MM.1S (cell line): ENCODE data around the gene PCDHA8.

ENCODE experiments used
- DNase-seq: peaks from one replicate; pipeline ENCODE4 v3.0.0-alpha.2; 2015
- H2AFZ ChIP-seq: fragments of 300-600 bp; sonication (generic); 2 replicates; pipeline ENCODE4 v1.6.0; 2016; ENCODE audit warnings: antibody characterized with exemption, low read length
- H3F3A ChIP-seq: fragments of 300-600 bp; sonication (generic); 2 replicates; pipeline ENCODE4 v1.6.1; 2016; ENCODE audit warnings: mild to moderate bottlenecking, antibody characterized with exemption, low read length, moderate library complexity, mixed read lengths; ENCODE audit not compliant: insufficient read depth
- H3K27ac ChIP-seq: fragments of 300-600 bp; sonication (generic); 2 replicates; pipeline ENCODE4 v1.5.1; 2016; ENCODE audit warnings: mild to moderate bottlenecking, low read length
- H3K27me3 ChIP-seq: fragments of 300-600 bp; sonication (generic); replicated peaks from 2 replicates; pipeline ENCODE4 v1.6.0; 2016; ENCODE audit warnings: low read length; ENCODE audit not compliant: insufficient read depth
- H3K36me3 ChIP-seq: fragments of 300-600 bp; sonication (generic); replicated peaks from 2 replicates; pipeline ENCODE4 v1.6.1; 2016; ENCODE audit warnings: mild to moderate bottlenecking, low read length, mixed read lengths; ENCODE audit not compliant: insufficient read depth
- H3K4me1 ChIP-seq: fragments of 300-600 bp; sonication (generic); 2 replicates; pipeline ENCODE4 v1.6.1; 2016; ENCODE audit warnings: low read length, mixed read lengths
- H3K4me2 ChIP-seq: fragments of 300-600 bp; sonication (generic); 2 replicates; pipeline ENCODE4 v1.6.0; 2016; ENCODE audit warnings: low read depth, low read length
- H3K4me3 ChIP-seq: fragments of 300-600 bp; sonication (generic); 2 replicates; pipeline ENCODE4 v1.5.1; 2016; ENCODE audit warnings: low read length, mixed read lengths
- H3K79me2 ChIP-seq: fragments of 300-600 bp; sonication (generic); 2 replicates; pipeline ENCODE4 v1.6.1; 2016; ENCODE audit warnings: mixed run types, low read length, mixed read lengths
- H3K9ac ChIP-seq: fragments of 300-600 bp; sonication (generic); 2 replicates; pipeline ENCODE4 v1.6.1; 2016; ENCODE audit warnings: low read length, mixed read lengths
- H3K9me2 ChIP-seq: fragments of 300-600 bp; sonication (generic); replicated peaks from 2 replicates; pipeline ENCODE4 v1.6.1; 2016; ENCODE audit warnings: mild to moderate bottlenecking, low read length, mixed read lengths; ENCODE audit not compliant: insufficient read depth
- H3K9me3 ChIP-seq: fragments of 300-600 bp; sonication (generic); replicated peaks from 2 replicates; pipeline ENCODE4 v1.6.1; 2016; ENCODE audit warnings: mild to moderate bottlenecking, low read length, mixed read lengths; ENCODE audit not compliant: insufficient read depth
- H4K20me1 ChIP-seq: fragments of 300-600 bp; sonication (generic); 2 replicates; pipeline ENCODE4 v1.6.1; 2016; ENCODE audit warnings: mild to moderate bottlenecking, low read length, moderate library complexity, mixed read lengths; ENCODE audit not compliant: insufficient read depth
- EZH2 ChIP-seq: fragments of 300-600 bp; sonication (generic); optimal IDR thresholded peaks from 2 replicates; pipeline ENCODE3; 2017; ENCODE audit warnings: low read depth, mild to moderate bottlenecking, antibody characterized with exemption, low read length, mixed read lengths
- EZH2phosphoT487 ChIP-seq: fragments of 300-600 bp; sonication (generic); IDR thresholded peaks from 2 replicates; pipeline ENCODE4 v1.6.1; 2018; ENCODE audit warnings: antibody characterized with exemption, low read length
- TF ChIP-seq, protein P1 (sequence below): fragments of 300-600 bp; sonication (generic); IDR thresholded peaks from 2 replicates; pipeline ENCODE4 v1.5.1; 2016; ENCODE audit warnings: antibody characterized with exemption, low read length, mixed read lengths

PCDHA8 gene

DNA sequence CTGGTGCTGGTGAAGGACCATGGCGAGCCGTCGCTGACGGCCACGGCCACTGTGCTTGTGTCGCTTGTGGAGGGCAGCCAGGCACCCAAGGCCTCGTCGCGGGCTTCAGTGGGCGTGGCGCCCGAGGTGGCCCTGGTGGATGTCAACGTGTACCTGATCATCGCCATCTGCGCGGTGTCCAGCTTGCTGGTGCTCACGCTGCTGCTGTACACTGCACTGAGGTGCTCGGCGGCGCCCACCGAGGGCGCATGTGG lies 16.9 kb downstream of the PCDHA8 start:
- Histone ChIP-seq H3K27me3 (no peaks in the 10 kb centered on the region), H3F3A (no peaks in the 10 kb centered on the region), H4K20me1 (no peaks in the 10 kb centered on the region), H3K79me2 (no peaks in the 10 kb centered on the region), H2AFZ (no peak overlapping the region), H3K4me2 (no peak overlapping the region), H3K9me2 (no peaks in the 10 kb centered on the region), H3K9me3 (no peaks in the 10 kb centered on the region), H3K36me3 (no peaks in the 10 kb centered on the region), H3K4me3 (no peak overlapping the region), H3K4me1 (no peaks in the 10 kb centered on the region), H3K27ac (no peak overlapping the region), H3K9ac (no peak overlapping the region)
- TF ChIP-seq EZH2 (no peak), EZH2phosphoT487 (no peak)
- TF ChIP-seq, protein P1, sequence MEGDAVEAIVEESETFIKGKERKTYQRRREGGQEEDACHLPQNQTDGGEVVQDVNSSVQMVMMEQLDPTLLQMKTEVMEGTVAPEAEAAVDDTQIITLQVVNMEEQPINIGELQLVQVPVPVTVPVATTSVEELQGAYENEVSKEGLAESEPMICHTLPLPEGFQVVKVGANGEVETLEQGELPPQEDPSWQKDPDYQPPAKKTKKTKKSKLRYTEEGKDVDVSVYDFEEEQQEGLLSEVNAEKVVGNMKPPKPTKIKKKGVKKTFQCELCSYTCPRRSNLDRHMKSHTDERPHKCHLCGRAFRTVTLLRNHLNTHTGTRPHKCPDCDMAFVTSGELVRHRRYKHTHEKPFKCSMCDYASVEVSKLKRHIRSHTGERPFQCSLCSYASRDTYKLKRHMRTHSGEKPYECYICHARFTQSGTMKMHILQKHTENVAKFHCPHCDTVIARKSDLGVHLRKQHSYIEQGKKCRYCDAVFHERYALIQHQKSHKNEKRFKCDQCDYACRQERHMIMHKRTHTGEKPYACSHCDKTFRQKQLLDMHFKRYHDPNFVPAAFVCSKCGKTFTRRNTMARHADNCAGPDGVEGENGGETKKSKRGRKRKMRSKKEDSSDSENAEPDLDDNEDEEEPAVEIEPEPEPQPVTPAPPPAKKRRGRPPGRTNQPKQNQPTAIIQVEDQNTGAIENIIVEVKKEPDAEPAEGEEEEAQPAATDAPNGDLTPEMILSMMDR: no peak
- no peak for DNase-seq

DNA sequence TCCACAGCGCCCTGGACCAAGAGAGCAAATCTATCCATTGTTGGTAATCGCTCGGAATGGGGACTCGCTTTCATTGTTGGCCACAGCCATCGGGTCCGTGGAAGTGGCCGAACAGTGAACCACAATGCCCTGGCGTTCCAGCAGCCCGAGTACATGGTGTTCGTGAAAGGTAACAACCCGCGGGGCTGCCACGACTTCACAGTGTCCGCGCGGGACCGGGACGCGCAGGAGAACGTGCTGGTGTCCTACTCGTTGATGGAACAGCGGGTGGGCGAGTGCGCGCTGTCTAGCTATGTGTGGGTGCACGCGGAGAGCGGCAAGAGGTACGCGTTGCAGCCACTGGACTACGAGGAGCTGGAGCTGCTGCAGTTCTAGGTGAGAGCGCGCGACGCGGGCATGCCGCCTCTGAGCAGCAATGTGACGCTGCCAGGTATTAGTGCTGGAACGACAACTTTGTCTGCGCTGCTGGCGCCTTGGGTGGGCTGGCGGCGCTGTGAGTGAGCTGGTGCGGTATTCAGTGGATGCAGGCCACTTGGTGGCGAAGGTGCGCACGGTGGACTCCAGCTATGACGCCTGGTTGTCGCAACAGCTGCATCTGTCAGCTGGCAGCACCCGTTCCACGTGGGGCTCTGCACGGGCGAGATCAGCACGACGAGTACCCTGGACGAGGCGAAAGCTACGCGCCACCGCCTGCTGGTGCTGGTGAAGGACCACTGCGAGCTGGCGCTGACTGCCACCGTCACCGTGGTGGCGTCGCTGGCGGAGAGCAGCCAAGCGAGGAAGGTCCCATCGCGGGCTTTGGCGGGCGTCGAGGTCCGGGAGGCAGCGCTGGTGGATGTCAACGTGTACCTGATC lies 21.7 kb downstream of the PCDHA8 start:
- no peak for DNase-seq
- no peak overlapping the region for H3K4me3 ChIP-seq
- no peaks in the 10 kb centered on the region for H3K79me2 ChIP-seq
- no peaks in the 10 kb centered on the region for H3K4me1 ChIP-seq
- no peaks in the 10 kb centered on the region for H3K36me3 ChIP-seq
- no peak overlapping the region for H3K4me2 ChIP-seq
- H3K27me3 ChIP-seq: no peaks in the 10 kb centered on the region
- TF ChIP-seq EZH2phosphoT487 (no peak), EZH2 (no peak)
- TF ChIP-seq, protein P1: no peak
- no peaks in the 10 kb centered on the region for H3K9me2 ChIP-seq
- H3K9ac ChIP-seq: no peak overlapping the region
- no peak overlapping the region for H2AFZ ChIP-seq
- H3K27ac ChIP-seq: no peak overlapping the region
- H3F3A ChIP-seq: no peaks in the 10 kb centered on the region
- H4K20me1 ChIP-seq: no peaks in the 10 kb centered on the region
- H3K9me3 ChIP-seq: no peaks in the 10 kb centered on the region

DNA sequence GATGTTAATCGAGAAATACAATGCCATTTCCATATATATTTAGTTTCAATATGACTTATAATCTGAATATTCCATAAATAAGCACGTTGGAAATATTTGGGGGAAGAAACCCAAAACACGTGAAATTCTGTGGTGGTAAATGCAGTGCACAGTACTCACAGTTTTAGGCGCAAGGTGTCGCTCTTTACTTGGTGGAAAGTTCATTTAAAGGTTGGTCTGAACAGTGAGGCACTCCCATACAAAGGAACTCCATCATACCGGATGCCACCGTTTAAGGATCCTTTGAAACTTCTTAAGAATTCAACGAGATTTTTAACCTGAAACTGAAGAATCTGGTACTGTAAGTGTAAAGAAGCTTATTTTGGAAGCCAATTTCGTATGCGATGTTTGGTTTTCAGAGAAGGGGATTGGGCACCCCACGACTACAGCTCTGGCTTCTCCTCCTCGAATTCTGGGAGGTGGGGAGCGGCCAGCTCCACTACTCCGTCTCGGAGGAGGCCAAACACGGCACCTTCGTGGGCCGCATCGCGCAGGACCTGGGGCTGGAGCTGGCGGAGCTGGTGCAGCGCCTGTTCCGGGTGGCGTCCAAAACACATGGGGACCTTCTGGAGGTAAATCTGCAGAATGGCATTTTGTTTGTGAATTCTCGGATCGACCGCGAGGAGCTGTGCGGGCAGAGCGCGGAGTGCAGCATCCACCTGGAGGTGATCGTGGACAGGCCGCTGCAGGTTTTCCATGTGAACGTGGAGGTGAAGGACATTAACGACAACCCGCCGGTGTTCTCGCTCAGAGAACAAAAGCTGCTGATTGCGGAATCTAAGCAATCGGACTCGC lies 28.0 kb downstream of the PCDHA8 start, which contains the start of gene PCDHA11:
Gene PCDHA11 (plus strand): TSS at position 237 of the 834 bp plus-strand sequence. CDS start 147 bp downstream, at position 384.
- no peak for TF ChIP-seq EZH2
- TF ChIP-seq, protein P1: peak; percentile 78
- Histone ChIP-seq H3K9ac (no peak within 1 kb of the TSS), H3K36me3 (no peaks in the 10 kb centered on the region), H3K4me1 (no peaks in the 10 kb centered on the region), H4K20me1 (no peaks in the 10 kb centered on the region), H3K4me3 (peak within 1 kb of the TSS; percentile 50), H2AFZ (peak within 1 kb of the TSS; percentile 75), H3K79me2 (no peaks in the 10 kb centered on the region), H3K27ac (no peak within 1 kb of the TSS), H3F3A (no peaks in the 10 kb centered on the region), H3K4me2 (peak within 1 kb of the TSS; percentile 67), H3K9me3 (no peaks in the 10 kb centered on the region), H3K27me3 (no peaks in the 10 kb centered on the region), H3K9me2 (no peaks in the 10 kb centered on the region)
- peak; percentile 69 for DNase-seq
